ENCODE data around the gene FMNL1. TPM values are rescaled to one million over a fixed set of nuclear protein-coding genes. Genes with fewer than 3 reads are reported as not detected.

Gene FMNL1
- total RNA-seq, 1 donor from 2014 or later = 351 TPM

DNA sequence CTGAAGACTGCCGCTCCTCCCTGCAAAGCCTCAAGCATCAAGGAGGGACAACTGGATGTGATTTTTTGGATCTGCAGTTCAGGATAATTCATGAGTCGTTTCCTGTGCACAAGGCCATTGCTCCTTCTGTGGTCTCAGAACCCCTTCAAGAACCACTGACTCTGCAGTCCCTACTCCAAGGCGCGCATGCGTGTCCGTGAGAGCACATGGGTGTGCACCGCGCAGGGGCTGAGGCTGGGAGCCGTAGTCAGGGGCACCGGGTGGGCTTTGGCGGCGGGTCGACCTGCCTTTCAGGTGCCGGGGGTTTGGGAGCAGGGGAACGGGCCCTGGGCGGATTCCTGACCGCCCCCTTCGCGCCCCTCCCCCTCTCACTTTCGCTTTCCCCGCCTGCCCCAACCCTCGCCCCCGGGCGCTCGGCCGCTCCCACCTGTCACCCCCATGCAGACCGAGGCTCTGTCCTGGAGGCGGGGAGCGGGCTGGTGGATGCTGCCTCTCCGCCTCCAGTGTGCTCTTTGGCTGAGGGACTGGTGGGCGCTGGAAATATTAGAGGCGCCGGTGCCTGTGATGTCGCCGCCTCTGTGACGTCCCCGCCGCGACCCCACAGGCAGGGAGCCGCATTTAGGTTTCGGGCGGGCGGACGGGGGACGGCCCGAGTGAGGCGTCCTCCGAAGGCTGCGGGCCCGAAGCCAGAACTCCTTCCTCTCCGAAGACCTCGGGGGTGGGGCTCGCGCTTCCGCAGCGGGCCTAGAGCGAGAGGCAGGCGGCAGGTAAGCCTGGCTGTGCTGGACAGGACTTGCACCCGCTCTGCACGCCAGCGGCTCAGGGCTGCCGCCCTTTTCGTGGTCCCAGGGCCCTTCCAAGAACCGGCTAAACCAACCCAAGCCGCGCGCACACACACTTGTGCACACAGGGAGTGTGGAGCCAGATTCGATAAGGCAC, 40.2 kb downstream of the FMNL1 start, which contains the start of gene SPATA32:
Gene SPATA32 (minus strand): TSS at position 518 of the 939 bp plus-strand sequence. CDS start 78 bp downstream, at position 440.
- DNase-seq = peak; percentile 46
- POLR2A ChIA-PET = interaction anchor here (0.5 to 1.4 kb wide), 8 partner anchors 13 to 376 kb away, joined by 3 to 6 read pairs (median 3); no protein-coding TSS in a partner anchor
- no peaks in the 10 kb centered on the region for H3K9me3 Mint-ChIP-seq

DNA sequence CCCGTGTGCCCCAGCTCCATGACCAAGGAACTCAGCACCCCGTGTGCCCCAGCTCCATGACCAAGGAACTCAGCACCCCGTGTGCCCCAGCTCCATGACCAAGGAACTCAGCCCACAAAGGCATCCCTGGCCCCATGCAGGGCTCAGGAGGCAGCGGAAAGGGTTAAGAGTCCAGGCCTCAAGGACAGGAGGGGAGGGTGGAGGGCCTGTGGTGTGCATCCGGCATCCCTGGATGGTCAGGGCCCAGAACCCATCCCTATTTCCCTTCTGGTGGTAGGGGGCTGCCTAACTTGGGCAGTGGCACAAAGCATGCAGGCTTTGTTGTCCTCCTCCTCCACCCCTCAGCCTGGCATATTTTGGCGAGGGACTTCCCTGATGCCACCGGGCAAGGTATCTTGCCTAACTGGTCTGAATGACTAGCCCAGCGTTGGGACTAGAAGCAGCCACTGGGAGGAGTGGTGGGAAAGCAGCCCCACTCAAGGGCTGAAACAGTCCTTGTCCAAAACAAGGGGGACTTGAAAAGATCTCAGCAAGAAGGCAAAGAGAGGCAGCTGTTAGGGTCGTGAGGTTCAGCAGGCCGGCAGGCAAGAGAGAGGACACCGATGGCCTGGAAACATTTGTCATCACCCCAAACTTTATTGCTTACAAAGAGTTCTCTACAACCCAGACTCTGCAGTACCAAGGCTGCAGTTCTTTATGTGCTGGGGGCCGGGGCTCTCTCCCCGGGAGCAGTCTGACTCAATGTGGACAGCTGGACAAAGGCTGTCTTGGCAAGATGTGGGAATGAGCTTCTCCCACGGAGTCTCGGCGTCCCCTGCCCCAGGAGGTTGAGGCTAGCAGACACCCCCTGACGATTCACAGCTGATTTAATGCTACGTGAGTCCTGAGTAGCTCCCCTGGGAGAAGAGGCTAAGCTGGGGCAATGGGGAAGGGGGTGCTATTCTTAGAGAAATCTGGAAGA, 41.1 kb downstream of the FMNL1 start:
- peaks cover 47% of the 10 kb centered on the region for H3K36me3 Mint-ChIP-seq (ENCODE audit: low read depth)
- no peaks in the 10 kb centered on the region for H3K9me3 Mint-ChIP-seq
- DNase-seq (no peak), ATAC-seq (ENCODE audit: low read depth) (peak; percentile 6)
- H3K27ac Mint-ChIP-seq = peak overlapping the region; percentile 66
- ChIA-PET CTCF (interaction anchor here (1.0 to 1.4 kb wide), 2 partner anchors 14 to 123 kb away, joined by 4 to 5 read pairs; no protein-coding TSS in a partner anchor), POLR2A (interaction anchor here (0.6 to 1.8 kb wide), 5 partner anchors 14 to 123 kb away, joined by 3 to 5 read pairs (median 3); no protein-coding TSS in a partner anchor)
- H3K27me3 Mint-ChIP-seq = no peaks in the 10 kb centered on the region
- peak overlapping the region; percentile 86 for H3K4me3 Mint-ChIP-seq
- intact Hi-C loops (cut with micrococcal nuclease) = loop anchor here (1.0 kb wide), 1 partner anchor 15 kb away; no protein-coding TSS in a partner anchor
- TF ChIP-seq, protein P1, sequence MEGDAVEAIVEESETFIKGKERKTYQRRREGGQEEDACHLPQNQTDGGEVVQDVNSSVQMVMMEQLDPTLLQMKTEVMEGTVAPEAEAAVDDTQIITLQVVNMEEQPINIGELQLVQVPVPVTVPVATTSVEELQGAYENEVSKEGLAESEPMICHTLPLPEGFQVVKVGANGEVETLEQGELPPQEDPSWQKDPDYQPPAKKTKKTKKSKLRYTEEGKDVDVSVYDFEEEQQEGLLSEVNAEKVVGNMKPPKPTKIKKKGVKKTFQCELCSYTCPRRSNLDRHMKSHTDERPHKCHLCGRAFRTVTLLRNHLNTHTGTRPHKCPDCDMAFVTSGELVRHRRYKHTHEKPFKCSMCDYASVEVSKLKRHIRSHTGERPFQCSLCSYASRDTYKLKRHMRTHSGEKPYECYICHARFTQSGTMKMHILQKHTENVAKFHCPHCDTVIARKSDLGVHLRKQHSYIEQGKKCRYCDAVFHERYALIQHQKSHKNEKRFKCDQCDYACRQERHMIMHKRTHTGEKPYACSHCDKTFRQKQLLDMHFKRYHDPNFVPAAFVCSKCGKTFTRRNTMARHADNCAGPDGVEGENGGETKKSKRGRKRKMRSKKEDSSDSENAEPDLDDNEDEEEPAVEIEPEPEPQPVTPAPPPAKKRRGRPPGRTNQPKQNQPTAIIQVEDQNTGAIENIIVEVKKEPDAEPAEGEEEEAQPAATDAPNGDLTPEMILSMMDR (IDR thresholded peaks at IDR 0.05) = no peak
- H3K4me1 Mint-ChIP-seq = peaks cover 17% of the 10 kb centered on the region

More for the DNA sequence above, 40.2 kb downstream of the FMNL1 start, which contains the start of gene SPATA32:
- peak; percentile 76 for ATAC-seq (ENCODE audit: low read depth)
- TF ChIP-seq, protein P1 (IDR thresholded peaks at IDR 0.05) = no peak
- intact Hi-C loops (cut with micrococcal nuclease) = loop anchor here (1.0 kb wide), 1 partner anchor 15 kb away; no protein-coding TSS in a partner anchor
- peak within 1 kb of the TSS; percentile 77 for H3K27ac Mint-ChIP-seq
- no peaks in the 10 kb centered on the region for H3K27me3 Mint-ChIP-seq
- peaks cover 17% of the 10 kb centered on the region for H3K4me1 Mint-ChIP-seq
- CTCF ChIA-PET = interaction anchor here (1.4 to 5.2 kb wide), 2 partner anchors 15 to 42 kb away, joined by 5 to 13 read pairs; no protein-coding TSS in a partner anchor
- H3K4me3 Mint-ChIP-seq = peak within 1 kb of the TSS; percentile 86
- H3K36me3 Mint-ChIP-seq (ENCODE audit: low read depth) = peaks cover 38% of the 10 kb centered on the region

DNA sequence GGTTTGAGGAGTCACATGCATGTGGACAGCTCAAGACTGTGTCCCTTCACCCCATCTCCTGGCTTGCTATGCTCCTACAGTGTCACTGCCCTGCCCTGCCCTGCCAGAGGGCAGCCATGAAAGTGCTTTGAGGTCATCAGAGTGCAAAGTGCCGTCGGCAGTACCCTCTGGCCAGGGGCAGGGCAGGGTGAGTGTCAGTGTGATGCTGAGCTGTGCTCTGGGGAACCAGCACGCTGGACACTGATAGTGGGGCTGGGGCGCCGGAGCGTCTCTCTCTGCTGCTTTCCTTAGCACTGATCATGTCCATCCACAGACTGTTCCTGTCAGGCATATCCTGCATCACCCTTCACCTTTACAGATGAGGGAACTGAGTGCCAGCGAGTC, 41.8 kb downstream of the FMNL1 start:
- TF ChIP-seq, protein P1 (IDR thresholded peaks at IDR 0.05) = no peak
- Mint-ChIP-seq H3K36me3 (ENCODE audit: low read depth) (peaks cover 53% of the 10 kb centered on the region), H3K9me3 (no peaks in the 10 kb centered on the region), H3K27me3 (no peaks in the 10 kb centered on the region), H3K4me3 (no peak overlapping the region), H3K27ac (no peak overlapping the region), H3K4me1 (peaks cover 17% of the 10 kb centered on the region)
- intact Hi-C loops (cut with micrococcal nuclease) = no loop called here
- POLR2A ChIA-PET = interaction anchor here (0.6 to 1.8 kb wide), 2 partner anchors 37 to 46 kb away, joined by 5 read pairs; no protein-coding TSS in a partner anchor
- no peak for DNase-seq
- CTCF ChIA-PET = interaction anchor here (1.0 to 1.4 kb wide), 2 partner anchors 14 to 122 kb away, joined by 4 to 5 read pairs; no protein-coding TSS in a partner anchor
- no peak for ATAC-seq (ENCODE audit: low read depth)

DNA sequence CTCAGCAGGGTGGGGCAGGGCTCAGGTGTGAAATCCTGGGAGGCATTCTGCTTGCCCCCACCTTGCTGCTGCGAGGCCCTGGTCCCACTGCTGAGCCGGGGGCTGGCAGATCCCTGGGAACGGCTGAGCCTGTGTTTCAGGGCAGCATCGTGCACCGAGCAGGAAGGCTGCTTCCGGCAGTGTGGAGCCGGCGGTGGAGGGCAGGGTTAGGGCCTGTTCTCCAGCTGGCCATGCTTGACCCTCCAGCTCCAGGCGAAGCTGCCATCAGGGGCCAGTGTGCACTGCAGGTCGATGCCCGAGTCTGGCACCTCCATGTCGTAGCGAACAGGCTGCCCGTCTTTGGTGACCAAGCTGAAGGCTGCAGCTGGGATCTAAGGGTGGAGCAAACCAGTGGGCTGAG, 42.7 kb downstream of the FMNL1 start:
- peak overlapping the region; percentile 18 for H3K27ac Mint-ChIP-seq

More for the DNA sequence above, 42.7 kb downstream of the FMNL1 start:
- no peak for ATAC-seq (ENCODE audit: low read depth)
- peaks cover 17% of the 10 kb centered on the region for H3K4me1 Mint-ChIP-seq
- DNase-seq = no peak
- H3K4me3 Mint-ChIP-seq = no peak overlapping the region
- POLR2A ChIA-PET = interaction anchor here (0.6 to 1.8 kb wide), 2 partner anchors 38 to 106 kb away, joined by 3 to 5 read pairs; no protein-coding TSS in a partner anchor
- CTCF ChIA-PET = interaction anchor here (8.1 kb wide), 1 partner anchor 45 kb away, joined by 60 read pairs; no protein-coding TSS in a partner anchor
- intact Hi-C loops (cut with micrococcal nuclease) = no loop called here
- no peaks in the 10 kb centered on the region for H3K9me3 Mint-ChIP-seq
- H3K36me3 Mint-ChIP-seq (ENCODE audit: low read depth) = peaks cover 62% of the 10 kb centered on the region
- no peaks in the 10 kb centered on the region for H3K27me3 Mint-ChIP-seq
- TF ChIP-seq, protein P1 (IDR thresholded peaks at IDR 0.05) = no peak
